GM12872 (cell line): Measurements from ENCODE around the gene ANKS1B.

ENCODE experiments used
- CTCF ChIP-seq: IDR thresholded peaks from 3 replicates; pipeline ENCODE4 v1.5.1; 2011; ENCODE audit warnings: low read depth, mild to moderate bottlenecking, low read length, moderate library complexity; ENCODE audit not compliant: insufficient read depth

ANKS1B gene

GRCh38 chr12:99436584-99436983 lies 548.2 kb downstream of the ANKS1B start:
- TF ChIP-seq CTCF = no peak

- TF ChIP-seq CTCF = no peak
Measured at GRCh38 chr12:99435095-99435791, 549.5 kb downstream of the ANKS1B start.

GRCh38 chr12:99433155-99433554 lies 551.6 kb downstream of the ANKS1B start:
- no peak for TF ChIP-seq CTCF

- TF ChIP-seq CTCF = no peak
Measured at GRCh38 chr12:99431203-99431602, 553.5 kb downstream of the ANKS1B start.

GRCh38 chr12:99427104-99427503 lies 557.6 kb downstream of the ANKS1B start:
- no peak for TF ChIP-seq CTCF

GRCh38 chr12:99418379-99418778 lies 566.4 kb downstream of the ANKS1B start:
- TF ChIP-seq CTCF = no peak

GRCh38 chr12:99413751-99414150 lies 571.0 kb downstream of the ANKS1B start:
- TF ChIP-seq CTCF = no peak
